HepG2 (cell line): ENCODE results near the gene YAP1. TPM values are rescaled to one million over a fixed set of nuclear protein-coding genes. Genes with fewer than 3 reads are reported as not detected.

Experiments used
- ARID5B ChIP-seq: IDR thresholded peaks from 2 replicates; pipeline ENCODE4 v1.4.0; 2020; ENCODE audit warnings: mild to moderate bottlenecking, missing genetic modification reagents
- EEA1 ChIP-seq: sonication (generic); formaldehyde crosslinking; IDR thresholded peaks from 2 replicates; pipeline ENCODE4 v1.5.1; 2020; ENCODE audit warnings: mild to moderate bottlenecking, missing genetic modification reagents, borderline replicate concordance
- GFI1 ChIP-seq: sonication (generic); formaldehyde crosslinking; IDR thresholded peaks from 2 replicates; pipeline ENCODE4 v1.5.0; 2020; ENCODE audit warnings: missing genetic modification reagents, mild to moderate bottlenecking, borderline replicate concordance
- HDAC2 ChIP-seq: sonication (generic); formaldehyde crosslinking; IDR thresholded peaks from 2 replicates; pipeline ENCODE4 v1.4.0; 2020; ENCODE audit warnings: missing genetic modification reagents
- HNF4G ChIP-seq, 2 experiments: sonication (generic) in 1 of 2; formaldehyde crosslinking in 1 of 2; IDR thresholded peaks; 2 replicates each; pipeline versions ENCODE4 v1.4.0 to v1.6.1; 2011 to 2020; ENCODE audit warnings: borderline replicate concordance in 2 of 2, low read depth in 2 of 2, mild to moderate bottlenecking in 2 of 2, low read length in 1 of 2, missing genetic modification reagents in 1 of 2, moderate library complexity in 1 of 2
- MYC ChIP-seq: sonication (generic); formaldehyde crosslinking; IDR thresholded peaks from 2 replicates; pipeline ENCODE4 v1.9.0; 2021; ENCODE audit warnings: missing genetic modification reagents, borderline replicate concordance
- NR2C2 ChIP-seq: sonication (generic); formaldehyde crosslinking; IDR thresholded peaks from 2 replicates; pipeline ENCODE4 v1.4.0; 2020; ENCODE audit warnings: missing genetic modification reagents, mild to moderate bottlenecking, moderate library complexity, borderline replicate concordance
- PHB2 ChIP-seq: fragments of 450-650 bp; IDR thresholded peaks from 2 replicates; pipeline ENCODE4 v1.6.1; 2018; ENCODE audit not compliant: partially characterized antibody
- RCOR2 ChIP-seq: IDR thresholded peaks from 2 replicates; pipeline ENCODE4 v1.6.1; 2016; ENCODE audit warnings: missing biosample characterization, missing genetic modification reagents
- SKI ChIP-seq: fragments of 450-650 bp; IDR thresholded peaks from one replicate; pipeline ENCODE4 v1.6.1; 2018; ENCODE audit warnings: mild to moderate bottlenecking; ENCODE audit not compliant: partially characterized antibody
- TCF7L2 ChIP-seq: IDR thresholded peaks from 2 replicates; pipeline ENCODE4 v1.6.1; 2011; ENCODE audit warnings: mild to moderate bottlenecking, low read depth, low read length, moderate library complexity
- THAP7 ChIP-seq: sonication (generic); formaldehyde crosslinking; IDR thresholded peaks from 2 replicates; pipeline ENCODE4 v1.8.1; 2023; ENCODE audit warnings: mild to moderate bottlenecking, missing genetic modification reagents
- THRA ChIP-seq: sonication (generic); formaldehyde crosslinking; IDR thresholded peaks from 2 replicates; pipeline ENCODE4 v1.4.0; 2020; ENCODE audit warnings: missing genetic modification reagents, borderline replicate concordance
- ZC3H4 ChIP-seq: sonication (generic); formaldehyde crosslinking; IDR thresholded peaks from 2 replicates; pipeline ENCODE4 v1.4.0; 2020; ENCODE audit warnings: missing genetic modification reagents, borderline replicate concordance
- ZFP36 ChIP-seq: fragments of 150-350 bp; IDR thresholded peaks from 2 replicates; pipeline ENCODE4 v1.6.1; 2018; ENCODE audit warnings: borderline replicate concordance, low read length, low read depth; ENCODE audit not compliant: partially characterized antibody
- ZFY ChIP-seq: sonication (generic); formaldehyde crosslinking; IDR thresholded peaks from 2 replicates; pipeline ENCODE4 v1.4.0; 2020; ENCODE audit warnings: missing genetic modification reagents
- ZNF12 ChIP-seq: sonication (generic); formaldehyde crosslinking; IDR thresholded peaks from 2 replicates; pipeline ENCODE4 v1.5.0; 2020; ENCODE audit warnings: missing genetic modification reagents
- ZNF276 ChIP-seq: sonication (generic); formaldehyde crosslinking; IDR thresholded peaks from 2 replicates; pipeline ENCODE4 v1.4.0; 2020; ENCODE audit warnings: mild to moderate bottlenecking, low read depth, missing genetic modification reagents
- ZNF337 ChIP-seq: sonication (generic); formaldehyde crosslinking; IDR thresholded peaks from 2 replicates; pipeline ENCODE4 v1.5.1; 2020; ENCODE audit warnings: missing genetic modification reagents, low read depth, mild to moderate bottlenecking, borderline replicate concordance
- ZNF850 ChIP-seq: sonication (generic); formaldehyde crosslinking; conservative IDR thresholded peaks from 2 replicates; pipeline ENCODE4 v1.9.0; 2021; ENCODE audit warnings: mild to moderate bottlenecking, missing genetic modification reagents
- polyA plus RNA-seq, 8 experiments: library from polyadenylated mRNA; depleted of rRNA in 3 of 8; stranded (reverse) in 7 of 8; unstranded in 1 of 8; fragments of >200 nt; fragmentation: Illumina TruSeq in 4 of 8; extraction: Trizol in 4 of 8; gene quantifications; 2 replicates each; pipeline versions ENCODE4 v1.2.1 to v1.2.3, GENCODE V29; 2011 to 2016; ENCODE audit warnings: low read depth in 4 of 8, missing spikeins in 1 of 8, mixed read lengths in 1 of 8; ENCODE audit not compliant: insufficient read depth in 1 of 8
- total RNA-seq, 5 experiments: library from RNA; depleted of rRNA; stranded (reverse); fragments of >200 nt; fragmentation: Illumina TruSeq; extraction: Trizol; gene quantifications; 2 replicates each; pipeline ENCODE4 v1.2.3, GENCODE V29; 2016; ENCODE audit warnings: low read depth in 1 of 5

Gene YAP1
- total and polyA plus RNA-seq, 2 of the 13 experiments (the other 11 are each of a cell fraction or from before 2014, with no cell fraction given) = 59.5 to 91.0 TPM

- TF ChIP-seq ARID5B (CRISPR knock-in tag) (peak; percentile 59; the same call in 1 of the 2 replicates), SKI (no peak), HDAC2 (peak; percentile 74), ZNF12 (CRISPR knock-in tag) (no peak), ZFY (CRISPR knock-in tag) (no peak), THAP7 (CRISPR knock-in tag) (no peak), TCF7L2 (no peak), ZFP36 (no peak), MYC (CRISPR knock-in tag) (no peak), PHB2 (no peak), NR2C2 (no peak), ZNF276 (CRISPR knock-in tag) (no peak), THRA (CRISPR knock-in tag) (peak; percentile 22; the same call in 1 of the 2 replicates), ZNF337 (CRISPR knock-in tag) (no peak), EEA1 (CRISPR knock-in tag) (no peak), ZC3H4 (CRISPR knock-in tag) (no peak), RCOR2 (0 out of 2 replicates have a peak, but pooled peaks have one; percentile 34), HNF4G (IDR thresholded peaks at IDR 0.05; ENCODE audit: borderline replicate concordance, low read depth, low read length) (peak; percentile 34; the same call in 1 of the 2 replicates), HNF4G (CRISPR knock-in tag; IDR thresholded peaks at IDR 0.05; ENCODE audit: borderline replicate concordance, low read depth) (no peak), GFI1 (CRISPR knock-in tag) (0 out of 2 replicates have a peak, but pooled peaks have one; percentile 38), ZNF850 (CRISPR knock-in tag) (no peak)
These were observed 119.4 kb downstream of the YAP1 start (continued) for GRCh38 chr11:102229510-102230123.
